WTC11 (cell line): ENCODE measurements around the gene KCNE3. TPM values are rescaled to one million over a fixed set of nuclear protein-coding genes. Genes with fewer than 3 reads are reported as not detected.

ENCODE experiments used
- ATAC-seq: fragments of 200-7000 bp; cut with Tn5 transposase; 2 replicates; pipeline ENCODE4 v1.10.0; 2021; ENCODE audit warnings: mild to moderate bottlenecking, moderate library complexity
- CTCF ChIA-PET: fragments of 300-600 bp; sonication (Branson Sonifier 250); formaldehyde crosslinking; loops from one replicate; lab custom pipeline; 2021; ENCODE audit warnings: antibody characterized with exemption; lab: Charles Lee
- POLR2A ChIA-PET: fragments of 350-600 bp; sonication (Branson Sonifier 250); formaldehyde crosslinking; loops from one replicate; lab custom pipeline; 2021; ENCODE audit warnings: antibody characterized with exemption; lab: Charles Lee
- DNase-seq: peaks from one replicate; pipeline ENCODE4 v3.0.0; 2021; ENCODE audit warnings: low spot score
- H3K27ac Mint-ChIP-seq: 2 replicates; pipeline ENCODE4 v1.8.0; 2021; ENCODE audit warnings: mixed read lengths
- H3K27me3 Mint-ChIP-seq: 2 replicates; pipeline ENCODE4 v1.8.0; 2021; ENCODE audit warnings: low read depth, mild to moderate bottlenecking, moderate library complexity, mixed read lengths
- H3K36me3 Mint-ChIP-seq: 2 replicates; pipeline ENCODE4 v1.8.0; 2021; ENCODE audit warnings: mixed read lengths
- H3K4me1 Mint-ChIP-seq: 2 replicates; pipeline ENCODE4 v1.8.0; 2022; ENCODE audit warnings: mixed read lengths
- H3K4me3 Mint-ChIP-seq: 2 replicates; pipeline ENCODE4 v1.8.0; 2021; ENCODE audit warnings: mild to moderate bottlenecking, moderate library complexity, mixed read lengths
- H3K9me3 Mint-ChIP-seq: 2 replicates; pipeline ENCODE4 v1.8.0; 2021; ENCODE audit warnings: mixed read lengths
- ATF1 ChIP-seq: sonication (generic); formaldehyde crosslinking; IDR thresholded peaks from 2 replicates; pipeline ENCODE4 v1.8.1; 2023; ENCODE audit warnings: mild to moderate bottlenecking, moderate library complexity, missing genetic modification reagents
- CBFB ChIP-seq: sonication (generic); formaldehyde crosslinking; IDR thresholded peaks from 2 replicates; pipeline ENCODE4 v1.8.1; 2022; ENCODE audit warnings: mild to moderate bottlenecking, low read depth, missing genetic modification reagents
- CREB1 ChIP-seq: sonication (generic); formaldehyde crosslinking; IDR thresholded peaks from 2 replicates; pipeline ENCODE4 v1.8.0; 2023; ENCODE audit warnings: mild to moderate bottlenecking, missing genetic modification reagents
- HMGA2 ChIP-seq: fragments of 250-450 bp; sonication (Bioruptor Pico); IDR thresholded peaks from 2 replicates; pipeline ENCODE4 v1.4.0; 2021; ENCODE audit warnings: mild to moderate bottlenecking, moderate library complexity
- KAT7 ChIP-seq: sonication (generic); formaldehyde crosslinking; IDR thresholded peaks from 2 replicates; pipeline ENCODE4 v1.8.1; 2023; ENCODE audit warnings: missing genetic modification reagents, mild to moderate bottlenecking, borderline replicate concordance
- NFATC4 ChIP-seq: fragments of 250-450 bp; sonication (Bioruptor Pico); IDR thresholded peaks from 2 replicates; pipeline ENCODE4 v1.9.0; 2021; ENCODE audit warnings: mild to moderate bottlenecking
- PRRX2 ChIP-seq: fragments of 250-450 bp; sonication (Bioruptor Pico); IDR thresholded peaks from 2 replicates; pipeline ENCODE4 v1.8.0; 2021; ENCODE audit warnings: mild to moderate bottlenecking
- TEAD1 ChIP-seq: sonication (generic); formaldehyde crosslinking; IDR thresholded peaks from 2 replicates; pipeline ENCODE4 v1.8.0; 2022; ENCODE audit warnings: mild to moderate bottlenecking, missing genetic modification reagents
- total RNA-seq: library from RNA; stranded (reverse); gene quantifications from 3 replicates; pipeline ENCODE4 v1.2.3, GENCODE V29; 2021
- TF ChIP-seq, protein P1 (sequence below): fragments of 250-450 bp; sonication (Bioruptor Pico); IDR thresholded peaks from 2 replicates; pipeline ENCODE4 v2.1.2; 2022; ENCODE audit warnings: mild to moderate bottlenecking, moderate library complexity
- TF ChIP-seq, protein P2 (sequence below): sonication (generic); formaldehyde crosslinking; IDR thresholded peaks from 2 replicates; pipeline ENCODE4 v1.8.0; 2022; ENCODE audit warnings: mild to moderate bottlenecking, missing genetic modification reagents
- TF ChIP-seq, protein P3 (sequence below): fragments of 250-450 bp; sonication (Bioruptor Pico); conservative IDR thresholded peaks from 2 replicates; pipeline ENCODE4 v1.9.0; 2021; ENCODE audit warnings: mild to moderate bottlenecking
- TF ChIP-seq, protein P4 (sequence below): sonication (generic); formaldehyde crosslinking; IDR thresholded peaks from 2 replicates; pipeline ENCODE4 v1.8.0; 2023; ENCODE audit warnings: mild to moderate bottlenecking, missing genetic modification reagents
- TF ChIP-seq, protein P5 (sequence below): sonication (generic); formaldehyde crosslinking; conservative IDR thresholded peaks from 2 replicates; pipeline ENCODE4 v1.8.1; 2023; ENCODE audit warnings: mild to moderate bottlenecking, low read depth, missing genetic modification reagents, moderate library complexity

The KCNE3 gene
- total RNA-seq, 1 experiment from 2014 or later, result 1.9 TPM

DNA sequence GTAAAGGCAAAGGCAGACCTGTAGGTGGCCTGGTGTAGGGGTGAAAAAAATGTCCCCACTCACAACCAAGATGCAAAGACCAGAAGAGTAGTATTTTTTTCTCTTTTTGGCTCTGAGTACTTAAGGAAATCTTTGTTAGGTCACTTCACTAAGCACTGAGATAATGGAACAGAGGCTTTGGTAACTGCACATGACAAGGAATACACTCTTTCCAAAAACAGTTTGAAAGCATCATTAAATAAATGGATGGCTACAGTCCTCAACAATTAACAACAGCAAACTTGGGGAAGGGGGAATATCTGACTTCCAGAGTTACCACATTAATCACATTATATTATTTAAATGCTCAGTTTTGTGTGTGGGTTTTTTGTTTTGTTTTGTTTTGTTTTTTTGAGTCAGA lies 42.2 kb downstream of the KCNE3 start:
- CTCF ChIA-PET, result no interaction called here
- H3K27me3 Mint-ChIP-seq, result no peaks in the 10 kb centered on the region
- H3K4me1 Mint-ChIP-seq, result no peaks in the 10 kb centered on the region
- POLR2A ChIA-PET, result no interaction called here
- H3K27ac Mint-ChIP-seq, result no peak overlapping the region
- H3K4me3 Mint-ChIP-seq, result no peak overlapping the region
- ATAC-seq, result no peak
- no peaks in the 10 kb centered on the region for H3K36me3 Mint-ChIP-seq
- peaks cover 12% of the 10 kb centered on the region; the same call in 1 of the 2 replicates for H3K9me3 Mint-ChIP-seq
- TF ChIP-seq, protein P1, sequence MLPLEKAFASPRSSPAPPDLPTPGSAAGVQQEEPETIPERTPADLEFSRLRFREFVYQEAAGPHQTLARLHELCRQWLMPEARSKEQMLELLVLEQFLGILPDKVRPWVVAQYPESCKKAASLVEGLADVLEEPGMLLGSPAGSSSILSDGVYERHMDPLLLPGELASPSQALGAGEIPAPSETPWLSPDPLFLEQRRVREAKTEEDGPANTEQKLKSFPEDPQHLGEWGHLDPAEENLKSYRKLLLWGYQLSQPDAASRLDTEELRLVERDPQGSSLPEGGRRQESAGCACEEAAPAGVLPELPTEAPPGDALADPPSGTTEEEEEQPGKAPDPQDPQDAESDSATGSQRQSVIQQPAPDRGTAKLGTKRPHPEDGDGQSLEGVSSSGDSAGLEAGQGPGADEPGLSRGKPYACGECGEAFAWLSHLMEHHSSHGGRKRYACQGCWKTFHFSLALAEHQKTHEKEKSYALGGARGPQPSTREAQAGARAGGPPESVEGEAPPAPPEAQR, result no peak
- TF ChIP-seq, protein P2, sequence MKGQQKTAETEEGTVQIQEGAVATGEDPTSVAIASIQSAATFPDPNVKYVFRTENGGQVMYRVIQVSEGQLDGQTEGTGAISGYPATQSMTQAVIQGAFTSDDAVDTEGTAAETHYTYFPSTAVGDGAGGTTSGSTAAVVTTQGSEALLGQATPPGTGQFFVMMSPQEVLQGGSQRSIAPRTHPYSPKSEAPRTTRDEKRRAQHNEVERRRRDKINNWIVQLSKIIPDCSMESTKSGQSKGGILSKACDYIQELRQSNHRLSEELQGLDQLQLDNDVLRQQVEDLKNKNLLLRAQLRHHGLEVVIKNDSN (CRISPR knock-in tag), result no peak
- TF ChIP-seq ATF1 (CRISPR knock-in tag), result no peak
- TF ChIP-seq, all 79 proteins: peak for 0
- DNase-seq, result no peak

DNA sequence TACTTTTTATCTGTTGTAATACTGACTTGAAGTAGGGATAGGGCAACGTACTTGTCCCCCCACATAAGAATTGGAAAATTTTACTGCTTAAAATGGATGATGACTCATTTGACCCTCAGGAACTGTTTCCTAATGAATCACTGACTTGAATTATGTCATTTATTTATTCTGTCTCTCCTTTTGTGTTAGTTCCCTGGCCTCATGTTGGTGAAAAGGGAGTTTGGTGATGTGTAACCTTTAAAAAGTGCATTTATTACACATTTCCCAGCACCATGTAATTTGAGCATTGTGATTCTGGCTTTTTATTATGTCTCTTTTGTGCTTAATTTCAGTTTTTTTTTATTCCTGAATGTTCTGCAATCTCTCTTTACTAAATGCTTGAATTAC lies 48.8 kb downstream of the KCNE3 start:
- DNase-seq (no peak), ATAC-seq (no peak)
- Mint-ChIP-seq H3K4me3 (no peak overlapping the region), H3K9me3 (peaks cover 5% of the 10 kb centered on the region; the same call in 1 of the 2 replicates), H3K27ac (no peak overlapping the region), H3K27me3 (no peaks in the 10 kb centered on the region), H3K4me1 (peaks cover 3% of the 10 kb centered on the region), H3K36me3 (no peaks in the 10 kb centered on the region)
- ChIA-PET CTCF (interaction anchor here (0.6 kb wide), 1 partner anchor 29 kb away, joined by 3 read pairs; no protein-coding TSS in a partner anchor), POLR2A (no interaction called here)
- TF ChIP-seq CREB1 (CRISPR knock-in tag) (no peak), CBFB (CRISPR knock-in tag) (no peak), NFATC4 (CRISPR knock-in tag) (no peak), TEAD1 (CRISPR knock-in tag) (no peak), HMGA2 (CRISPR knock-in tag) (no peak)
- TF ChIP-seq, protein P3, sequence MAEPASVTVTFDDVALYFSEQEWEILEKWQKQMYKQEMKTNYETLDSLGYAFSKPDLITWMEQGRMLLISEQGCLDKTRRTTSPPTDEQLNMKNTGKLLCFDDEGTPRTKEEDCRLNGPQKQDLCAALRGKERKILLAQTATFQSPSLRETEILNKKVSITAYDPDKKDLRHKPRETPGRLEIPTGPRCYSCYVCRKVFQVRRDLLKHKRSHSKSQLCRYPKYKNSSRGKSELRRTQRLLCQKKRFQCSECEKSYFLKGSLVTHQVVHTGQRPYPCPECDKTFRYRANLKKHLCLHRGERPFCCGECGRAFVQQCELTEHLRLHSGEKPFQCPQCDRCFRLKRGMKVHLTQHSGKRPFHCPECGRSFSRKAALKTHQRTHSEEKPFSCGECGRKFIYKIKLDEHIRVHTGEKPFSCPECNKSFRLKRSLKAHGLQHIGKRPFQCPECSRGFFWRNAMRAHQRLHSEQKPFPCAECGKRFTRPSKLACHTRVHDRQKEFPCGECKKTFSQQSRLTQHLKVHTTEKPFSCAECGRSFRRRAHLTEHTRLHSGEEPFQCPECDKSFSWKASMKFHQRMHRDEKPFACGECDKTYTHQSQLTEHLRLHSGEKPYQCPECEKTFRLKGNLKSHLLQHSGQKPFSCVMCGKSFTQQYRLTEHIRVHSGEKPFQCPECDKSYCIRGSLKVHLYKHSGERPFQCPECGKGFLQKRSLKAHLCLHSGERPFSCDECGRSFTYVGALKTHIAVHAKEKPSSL (CRISPR knock-in tag), result no peak
- TF ChIP-seq, protein P4, sequence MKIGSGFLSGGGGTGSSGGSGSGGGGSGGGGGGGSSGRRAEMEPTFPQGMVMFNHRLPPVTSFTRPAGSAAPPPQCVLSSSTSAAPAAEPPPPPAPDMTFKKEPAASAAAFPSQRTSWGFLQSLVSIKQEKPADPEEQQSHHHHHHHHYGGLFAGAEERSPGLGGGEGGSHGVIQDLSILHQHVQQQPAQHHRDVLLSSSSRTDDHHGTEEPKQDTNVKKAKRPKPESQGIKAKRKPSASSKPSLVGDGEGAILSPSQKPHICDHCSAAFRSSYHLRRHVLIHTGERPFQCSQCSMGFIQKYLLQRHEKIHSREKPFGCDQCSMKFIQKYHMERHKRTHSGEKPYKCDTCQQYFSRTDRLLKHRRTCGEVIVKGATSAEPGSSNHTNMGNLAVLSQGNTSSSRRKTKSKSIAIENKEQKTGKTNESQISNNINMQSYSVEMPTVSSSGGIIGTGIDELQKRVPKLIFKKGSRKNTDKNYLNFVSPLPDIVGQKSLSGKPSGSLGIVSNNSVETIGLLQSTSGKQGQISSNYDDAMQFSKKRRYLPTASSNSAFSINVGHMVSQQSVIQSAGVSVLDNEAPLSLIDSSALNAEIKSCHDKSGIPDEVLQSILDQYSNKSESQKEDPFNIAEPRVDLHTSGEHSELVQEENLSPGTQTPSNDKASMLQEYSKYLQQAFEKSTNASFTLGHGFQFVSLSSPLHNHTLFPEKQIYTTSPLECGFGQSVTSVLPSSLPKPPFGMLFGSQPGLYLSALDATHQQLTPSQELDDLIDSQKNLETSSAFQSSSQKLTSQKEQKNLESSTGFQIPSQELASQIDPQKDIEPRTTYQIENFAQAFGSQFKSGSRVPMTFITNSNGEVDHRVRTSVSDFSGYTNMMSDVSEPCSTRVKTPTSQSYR, result no peak

DNA sequence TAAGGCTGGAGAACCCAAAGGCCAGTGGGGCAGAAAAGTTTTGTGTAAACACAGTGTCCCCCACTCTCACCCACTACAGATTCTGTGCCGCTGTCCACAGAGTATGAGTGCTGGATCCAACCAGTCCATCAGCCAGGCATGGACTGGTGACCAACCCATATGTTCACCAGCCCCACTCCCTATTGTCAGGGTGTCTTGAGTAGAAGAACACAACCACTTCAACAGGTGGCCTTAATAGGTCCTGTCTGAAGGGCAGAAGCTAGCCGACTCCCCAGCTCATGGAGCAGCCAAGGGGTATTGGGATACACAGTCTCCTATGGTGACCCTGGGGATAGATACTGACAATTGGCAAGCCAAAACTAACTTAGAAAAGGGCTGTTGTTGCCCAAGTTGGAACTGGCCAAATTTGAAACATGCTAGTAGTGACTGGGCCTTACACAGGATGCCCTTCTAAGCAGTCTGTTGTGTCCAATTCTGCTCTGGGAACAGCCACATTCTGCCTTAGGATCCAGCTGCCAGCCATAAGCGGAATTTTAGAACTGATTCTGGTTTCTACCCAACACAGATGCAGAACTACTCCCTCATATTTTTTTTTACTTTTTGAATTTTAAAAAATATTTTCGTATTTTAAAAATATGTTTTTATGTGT lies 49.4 kb downstream of the KCNE3 start:
- peaks cover 5% of the 10 kb centered on the region for H3K4me1 Mint-ChIP-seq
- POLR2A ChIA-PET, result interaction anchor here (0.8 kb wide), 1 partner anchor 11 kb away, joined by 3 read pairs; no protein-coding TSS in a partner anchor
- peaks cover under 1% of the 10 kb centered on the region; the same call in 1 of the 2 replicates for H3K9me3 Mint-ChIP-seq
- no peak overlapping the region for H3K4me3 Mint-ChIP-seq
- TF ChIP-seq PRRX2 (CRISPR knock-in tag) (no peak), KAT7 (CRISPR knock-in tag) (no peak)
- TF ChIP-seq, protein P4, result no peak
- TF ChIP-seq, protein P5, sequence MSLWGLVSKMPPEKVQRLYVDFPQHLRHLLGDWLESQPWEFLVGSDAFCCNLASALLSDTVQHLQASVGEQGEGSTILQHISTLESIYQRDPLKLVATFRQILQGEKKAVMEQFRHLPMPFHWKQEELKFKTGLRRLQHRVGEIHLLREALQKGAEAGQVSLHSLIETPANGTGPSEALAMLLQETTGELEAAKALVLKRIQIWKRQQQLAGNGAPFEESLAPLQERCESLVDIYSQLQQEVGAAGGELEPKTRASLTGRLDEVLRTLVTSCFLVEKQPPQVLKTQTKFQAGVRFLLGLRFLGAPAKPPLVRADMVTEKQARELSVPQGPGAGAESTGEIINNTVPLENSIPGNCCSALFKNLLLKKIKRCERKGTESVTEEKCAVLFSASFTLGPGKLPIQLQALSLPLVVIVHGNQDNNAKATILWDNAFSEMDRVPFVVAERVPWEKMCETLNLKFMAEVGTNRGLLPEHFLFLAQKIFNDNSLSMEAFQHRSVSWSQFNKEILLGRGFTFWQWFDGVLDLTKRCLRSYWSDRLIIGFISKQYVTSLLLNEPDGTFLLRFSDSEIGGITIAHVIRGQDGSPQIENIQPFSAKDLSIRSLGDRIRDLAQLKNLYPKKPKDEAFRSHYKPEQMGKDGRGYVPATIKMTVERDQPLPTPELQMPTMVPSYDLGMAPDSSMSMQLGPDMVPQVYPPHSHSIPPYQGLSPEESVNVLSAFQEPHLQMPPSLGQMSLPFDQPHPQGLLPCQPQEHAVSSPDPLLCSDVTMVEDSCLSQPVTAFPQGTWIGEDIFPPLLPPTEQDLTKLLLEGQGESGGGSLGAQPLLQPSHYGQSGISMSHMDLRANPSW (CRISPR knock-in tag), result no peak
- TF ChIP-seq, all 79 proteins: peak for 0
- no peaks in the 10 kb centered on the region for H3K27me3 Mint-ChIP-seq
- DNase-seq (no peak), ATAC-seq (no peak)
- H3K36me3 Mint-ChIP-seq, result no peaks in the 10 kb centered on the region
- H3K27ac Mint-ChIP-seq, result no peak overlapping the region
- CTCF ChIA-PET, result interaction anchor here (1.3 kb wide), 1 partner anchor 31 kb away, joined by 4 read pairs; no protein-coding TSS in a partner anchor
